HepG2 (cell line): Measurements from ENCODE around the gene BAIAP3. TPM values are rescaled to one million over a fixed set of nuclear protein-coding genes. Genes with fewer than 3 reads are reported as not detected.

Experiments
- ATAC-seq: fragments of 200-7000 bp; cut with Tn5 transposase; 3 replicates; pipeline ENCODE4 v1.9.1; 2020; ENCODE audit warnings: mild to moderate bottlenecking, moderate library complexity
- BruUV-seq: library from RNA; stranded (reverse); fragments of 400-500 nt; replicated peaks from 2 replicates; lab custom pipeline; 2021; lab: Mats Ljungman, UMichigan
- CTCF ChIA-PET: fragments of 300-600 bp; formaldehyde crosslinking; extraction: SDS; loops from one replicate; lab custom pipeline; 2021; ENCODE audit warnings: low total read pairs, inconsistent platforms, low intra/inter-chr PET ratio; lab: Yijun Ruan, JAX
- POLR2A ChIA-PET: fragments of 350-600 bp; sonication (Branson Sonifier 250); formaldehyde crosslinking; loops from one replicate; lab custom pipeline; 2020; ENCODE audit warnings: antibody characterized with exemption, inconsistent platforms; lab: Yijun Ruan, JAX
- DNase-seq: peaks from one replicate; pipeline ENCODE4 v3.0.0-alpha.2; 2015; ENCODE audit warnings: low spot score
- FAIRE-seq: peaks from 3 replicates; lab custom pipeline; 2011; peaks lifted over from hg19 to GRCh38; lab: Jason Lieb, UNC
- H2AFZ ChIP-seq: one replicate; pipeline ENCODE4 v1.6.1; 2011; ENCODE audit warnings: low read length, inconsistent platforms
- H3K27ac ChIP-seq: fragments of 300-600 bp; 3 replicates; pipeline ENCODE4 v1.8.0; 2011; ENCODE audit warnings: mixed run types, mild to moderate bottlenecking, mixed read lengths, low read length, inconsistent platforms; ENCODE audit not compliant: insufficient read depth; ENCODE audit errors: extremely low read length
- H3K27me3 ChIP-seq, 2 experiments: fragments of 200-600 bp in 1 of 2; 2 replicates in 1 of 2; 3 replicates in 1 of 2; pipeline versions ENCODE4 v1.6.0 to v1.8.0; 2011; ENCODE audit warnings: low read length in 2 of 2, mild to moderate bottlenecking in 2 of 2, moderate library complexity in 2 of 2, inconsistent platforms in 1 of 2; ENCODE audit not compliant: insufficient read depth in 2 of 2, control insufficient read depth in 1 of 2
- H3K36me3 ChIP-seq, 2 experiments: fragments of 200-600 bp in 1 of 2; replicated peaks in 1 of 2; 2 replicates in 1 of 2; 3 replicates in 1 of 2; pipeline versions ENCODE4 v1.5.1 to v1.8.0; 2011; ENCODE audit warnings: low read length in 2 of 2, inconsistent platforms in 1 of 2; ENCODE audit not compliant: insufficient read depth in 2 of 2, control insufficient read depth in 1 of 2
- H3K4me1 ChIP-seq: 2 replicates; pipeline ENCODE4 v1.5.1; 2012; ENCODE audit warnings: low read length, inconsistent platforms; ENCODE audit not compliant: insufficient read depth
- H3K4me2 ChIP-seq: 2 replicates; pipeline ENCODE4 v1.6.0; 2011; ENCODE audit warnings: low read depth, low read length, inconsistent platforms
- H3K4me3 ChIP-seq, 3 experiments: fragments of 200-600 bp in 1 of 3; sonication (generic), shearing (Covaris generic) in 1 of 3; replicated peaks in 1 of 3; 2 replicates each; pipeline ENCODE4 v1.5.1; 2011 to 2016; ENCODE audit warnings: low read length in 3 of 3, inconsistent platforms in 2 of 3, low read depth in 2 of 3, mild to moderate bottlenecking in 2 of 3, control low read depth in 1 of 3, mixed read lengths in 1 of 3; ENCODE audit not compliant: insufficient read depth in 1 of 3
- H3K79me2 ChIP-seq: one replicate; pipeline ENCODE4 v1.6.1; 2011; ENCODE audit warnings: low read length, inconsistent platforms; ENCODE audit not compliant: insufficient read depth
- H3K9ac ChIP-seq: 2 replicates; pipeline ENCODE4 v1.6.0; 2011; ENCODE audit warnings: mild to moderate bottlenecking, low read depth, low read length, inconsistent platforms; ENCODE audit not compliant: insufficient read depth
- H3K9me3 ChIP-seq: 2 replicates; pipeline ENCODE4 v1.5.1; 2012; ENCODE audit warnings: mild to moderate bottlenecking, low read length
- H4K20me1 ChIP-seq: 2 replicates; pipeline ENCODE4 v1.6.0; 2011; ENCODE audit warnings: inconsistent platforms, mild to moderate bottlenecking, low read length, moderate library complexity; ENCODE audit not compliant: insufficient read depth
- AGO2 ChIP-seq: fragments of 200-400 bp; formaldehyde crosslinking; optimal IDR thresholded peaks from 2 replicates; pipeline ENCODE3; 2017; ENCODE audit warnings: mild to moderate bottlenecking, low read depth, low read length, moderate library complexity
- GPN1 ChIP-seq: sonication (generic); formaldehyde crosslinking; IDR thresholded peaks from 2 replicates; pipeline ENCODE4 v1.5.1; 2020; ENCODE audit warnings: missing genetic modification reagents, borderline replicate concordance
- POLR2AphosphoS2 ChIP-seq: IDR thresholded peaks from 2 replicates; pipeline ENCODE4 v1.6.1; 2011; ENCODE audit warnings: low read depth, low read length, improper control_type of control experiment
- POLR2AphosphoS5 ChIP-seq: IDR thresholded peaks from 2 replicates; pipeline ENCODE4 v1.6.1; 2012; ENCODE audit warnings: low read depth, low read length
- RBM22 ChIP-seq: fragments of 200-400 bp; formaldehyde crosslinking; optimal IDR thresholded peaks from 2 replicates; pipeline ENCODE3; 2017; ENCODE audit warnings: mild to moderate bottlenecking, low read length, moderate library complexity
- TBX3 ChIP-seq: fragments of 450-650 bp; IDR thresholded peaks from 2 replicates; pipeline ENCODE4 v1.6.1; 2017; ENCODE audit warnings: antibody characterized with exemption, mild to moderate bottlenecking, inconsistent platforms, borderline replicate concordance
- YEATS4 ChIP-seq: sonication (generic); formaldehyde crosslinking; IDR thresholded peaks from 2 replicates; pipeline ENCODE4 v1.4.0; 2020; ENCODE audit warnings: missing genetic modification reagents, borderline replicate concordance
- ZNF12 ChIP-seq: sonication (generic); formaldehyde crosslinking; IDR thresholded peaks from 2 replicates; pipeline ENCODE4 v1.5.0; 2020; ENCODE audit warnings: missing genetic modification reagents
- WGBS: methylation state at CpG from one replicate; pipeline ENCODE4 v1.1.6; 2017; ENCODE audit warnings: low lambda C conversion rate; 5-methylcytosine and 5-hydroxymethylcytosine counted together
- in situ Hi-C: cut with HindIII; loops from 2 replicates; pipeline ENCODE4 v1.10.0; 2017; ENCODE audit warnings: low pct_unique_long_range_greater_than_20kb; ENCODE audit not compliant: extremely low pct_ligation_motif_present
- intact Hi-C: fragments of 100-400 bp; cut with micrococcal nuclease; formaldehyde crosslinking; loops from one replicate; pipeline ENCODE4 v1.10.0; 2022; ENCODE audit not compliant: unreplicated experiment
- polyA plus RNA-seq, 8 experiments: library from polyadenylated mRNA; depleted of rRNA in 3 of 8; stranded (reverse) in 7 of 8; unstranded in 1 of 8; fragments of >200 nt; fragmentation: Illumina TruSeq in 4 of 8; extraction: Trizol in 4 of 8; gene quantifications; 2 replicates each; pipeline versions ENCODE4 v1.2.1 to v1.2.3, GENCODE V29; 2011 to 2016; ENCODE audit warnings: low read depth in 4 of 8, missing spikeins in 1 of 8, mixed read lengths in 1 of 8; ENCODE audit not compliant: insufficient read depth in 1 of 8
- total RNA-seq, 5 experiments: library from RNA; depleted of rRNA; stranded (reverse); fragments of >200 nt; fragmentation: Illumina TruSeq; extraction: Trizol; gene quantifications; 2 replicates each; pipeline ENCODE4 v1.2.3, GENCODE V29; 2016; ENCODE audit warnings: low read depth in 1 of 5
- TF ChIP-seq, protein P1 (sequence below): IDR thresholded peaks from 2 replicates; pipeline ENCODE4 v1.6.1; 2016; ENCODE audit warnings: low read depth, control low read depth

The BAIAP3 gene
- total and polyA plus RNA-seq, 2 of the 13 experiments (the other 11 are each of a cell fraction or from before 2014, with no cell fraction given), result 3.2 to 5.7 TPM

GRCh38 chr16:1324286-1324826, 9.1 kb upstream of the BAIAP3 start:
- Histone ChIP-seq H3K36me3 (peaks cover 20 to 40% of the 10 kb centered on the region in 2 experiments; a peak in 4 of 5 replicates), H3K9me3 (no peaks in the 10 kb centered on the region), H3K4me2 (no peak overlapping the region), H3K79me2 (peaks cover 2% of the 10 kb centered on the region), H3K27me3 (no peaks in the 10 kb centered on the region), H4K20me1 (peaks cover 3% of the 10 kb centered on the region; the same call in 1 of the 2 replicates), H2AFZ (no peak overlapping the region), H3K27ac (no peak overlapping the region), H3K9ac (no peak overlapping the region), H3K4me3 (no peak overlapping the region), H3K4me1 (no peaks in the 10 kb centered on the region)
- 94% methylated on average over 22 of the region's 22 CpGs for WGBS
- intact Hi-C loops, result no loop called here
- FAIRE-seq (no peak), ATAC-seq (no peak), DNase-seq (no peak)
- no TSS peak for BruUV-seq
- CTCF ChIA-PET, result no interaction called here
- TF ChIP-seq RBM22 (peak; percentile 19), AGO2 (peak; percentile 29), GPN1 (CRISPR knock-in tag) (no peak)
- POLR2A ChIA-PET, result interaction anchor here (0.9 kb wide), 1 partner anchor 8 kb away, joined by 3 read pairs; no protein-coding TSS in a partner anchor
- in situ Hi-C loops, result no loop called here

DNA sequence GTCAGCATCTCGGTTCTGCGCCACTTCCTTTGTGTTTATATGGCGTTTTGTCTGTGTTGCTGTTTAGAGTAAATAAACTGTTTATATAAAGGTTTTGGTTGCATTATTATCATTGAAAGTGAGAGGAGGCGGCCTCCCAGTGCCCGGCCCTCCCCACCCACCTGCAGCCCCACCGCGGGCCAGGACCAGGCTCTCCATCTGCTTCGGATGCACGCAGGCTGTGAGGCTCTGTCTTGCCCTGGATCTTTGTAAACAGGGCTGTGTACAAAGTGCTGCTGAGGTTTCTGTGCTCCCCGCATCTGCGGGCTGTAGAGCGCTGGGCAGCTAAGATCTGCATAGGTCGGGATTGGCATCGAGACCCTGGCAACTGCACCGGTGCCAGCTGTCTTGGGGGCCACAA, 8.2 kb upstream of the BAIAP3 start:
- no peak overlapping the region for H3K27ac ChIP-seq
- no peaks in the 10 kb centered on the region for H3K4me1 ChIP-seq
- no peaks in the 10 kb centered on the region for H3K27me3 ChIP-seq
- intact Hi-C loops (no loop called here), in situ Hi-C loops (no loop called here)
- no peak overlapping the region for H3K4me3 ChIP-seq
- no peak for ATAC-seq
- no peak for FAIRE-seq
- TF ChIP-seq YEATS4 (no peak), TBX3 (no peak), POLR2AphosphoS5 (0 out of 2 replicates have a peak, but pooled peaks have one; percentile 25), ZNF12 (CRISPR knock-in tag) (no peak), POLR2AphosphoS2 (0 out of 2 replicates have a peak, but pooled peaks have one; percentile 16)
- TF ChIP-seq, protein P1, sequence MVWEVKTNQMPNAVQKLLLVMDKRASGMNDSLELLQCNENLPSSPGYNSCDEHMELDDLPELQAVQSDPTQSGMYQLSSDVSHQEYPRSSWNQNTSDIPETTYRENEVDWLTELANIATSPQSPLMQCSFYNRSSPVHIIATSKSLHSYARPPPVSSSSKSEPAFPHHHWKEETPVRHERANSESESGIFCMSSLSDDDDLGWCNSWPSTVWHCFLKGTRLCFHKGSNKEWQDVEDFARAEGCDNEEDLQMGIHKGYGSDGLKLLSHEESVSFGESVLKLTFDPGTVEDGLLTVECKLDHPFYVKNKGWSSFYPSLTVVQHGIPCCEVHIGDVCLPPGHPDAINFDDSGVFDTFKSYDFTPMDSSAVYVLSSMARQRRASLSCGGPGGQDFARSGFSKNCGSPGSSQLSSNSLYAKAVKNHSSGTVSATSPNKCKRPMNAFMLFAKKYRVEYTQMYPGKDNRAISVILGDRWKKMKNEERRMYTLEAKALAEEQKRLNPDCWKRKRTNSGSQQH (CRISPR knock-in tag), result no peak
- no peak overlapping the region for H2AFZ ChIP-seq
- 94% methylated on average over 12 of the region's 15 CpGs for WGBS
- no peak for DNase-seq
- H3K9ac ChIP-seq, result no peak overlapping the region
- no peaks in the 10 kb centered on the region for H3K9me3 ChIP-seq
- no peaks in the 10 kb centered on the region for H4K20me1 ChIP-seq
- peaks cover 12 to 31% of the 10 kb centered on the region in 2 experiments; a peak in 4 of 5 replicates for H3K36me3 ChIP-seq
- CTCF ChIA-PET, result no interaction called here
- no TSS peak for BruUV-seq
- POLR2A ChIA-PET, result no interaction called here
- no peaks in the 10 kb centered on the region for H3K79me2 ChIP-seq
- no peak overlapping the region for H3K4me2 ChIP-seq
